Ureter (tissue), 1 donor: ENCODE measurements around the gene LPCAT3. TPM values are rescaled to one million over a fixed set of nuclear protein-coding genes. Genes with fewer than 3 reads are reported as not detected.
"Not testable (repeated sequence)": the region's sequence is repeated elsewhere in the genome, so short reads cannot be mapped to it uniquely, and the experiment has no call there.

Source experiments
- DNase-seq: peaks from one replicate; pipeline ENCODE4 v3.0.0-alpha.2; 2020; ENCODE audit warnings: low spot score
- total RNA-seq: library from RNA; stranded (reverse); gene quantifications from one replicate; pipeline ENCODE4 v1.2.4, GENCODE V29; 2023
- donor health status: DM: yes; HTN: yes; CAD: no.

LPCAT3 gene
- total RNA-seq, 1 donor from 2014 or later, result 95.9 TPM

DNA sequence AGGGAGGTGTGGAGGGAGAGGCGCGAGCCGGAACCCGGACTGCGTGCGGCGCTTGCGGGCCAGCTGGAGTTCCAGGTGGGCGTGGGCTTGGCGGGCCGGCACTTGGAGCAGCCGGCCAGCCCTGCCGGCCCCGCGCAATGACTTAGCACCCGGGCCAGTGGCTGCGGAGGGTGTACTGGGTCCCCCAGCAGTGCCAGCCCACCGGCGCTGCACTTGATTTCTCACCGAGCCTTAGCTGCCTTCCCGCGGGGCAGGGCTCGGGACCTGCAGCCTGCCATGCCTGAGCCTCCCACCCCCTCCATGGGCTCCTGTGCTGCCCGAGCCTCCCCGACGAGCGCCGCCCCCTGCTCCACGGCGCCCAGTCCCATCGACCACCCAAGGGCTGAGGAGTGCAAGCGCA lies 19.1 kb upstream of the LPCAT3 start:
- DNase-seq, result not testable (repeated sequence)

GRCh38 chr12:7035463-7035862 lies 17.2 kb upstream of the LPCAT3 start:
- DNase-seq, result no peak

DNA sequence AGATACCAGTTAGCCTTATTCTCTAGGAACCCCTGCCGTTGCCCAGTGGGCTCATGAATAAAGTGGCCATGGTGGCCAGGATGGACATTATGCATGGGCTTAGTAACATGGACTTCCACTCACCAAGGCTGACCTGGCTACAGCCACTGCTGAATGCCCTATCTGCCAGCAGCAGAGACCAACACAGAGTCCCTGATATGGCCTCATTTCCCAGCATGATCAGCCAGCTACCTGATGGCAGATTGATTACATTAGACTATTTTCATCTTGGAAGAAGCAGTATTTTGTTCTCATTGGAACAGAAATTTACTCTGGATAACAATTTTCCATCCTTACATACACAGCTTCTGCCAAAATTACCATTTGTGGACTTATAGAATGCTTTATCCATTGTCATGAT lies 16.2 kb upstream of the LPCAT3 start:
- DNase-seq, result no peak

- no peak for DNase-seq
These were observed 14.7 kb upstream of the LPCAT3 start for GRCh38 chr12:7032990-7033389.

- no peak for DNase-seq
These were observed 13.0 kb upstream of the LPCAT3 start for GRCh38 chr12:7031306-7031705.

GRCh38 chr12:7026854-7027253 lies 8.6 kb upstream of the LPCAT3 start:
- no peak for DNase-seq

GRCh38 chr12:7023114-7023513 lies 4.8 kb upstream of the LPCAT3 start:
- DNase-seq, result no peak

- no peak for DNase-seq
These were observed 3.7 kb upstream of the LPCAT3 start for GRCh38 chr12:7021956-7022355.

- DNase-seq, result no peak
These were observed 830 bp upstream of the LPCAT3 start for GRCh38 chr12:7019043-7019569.

DNA sequence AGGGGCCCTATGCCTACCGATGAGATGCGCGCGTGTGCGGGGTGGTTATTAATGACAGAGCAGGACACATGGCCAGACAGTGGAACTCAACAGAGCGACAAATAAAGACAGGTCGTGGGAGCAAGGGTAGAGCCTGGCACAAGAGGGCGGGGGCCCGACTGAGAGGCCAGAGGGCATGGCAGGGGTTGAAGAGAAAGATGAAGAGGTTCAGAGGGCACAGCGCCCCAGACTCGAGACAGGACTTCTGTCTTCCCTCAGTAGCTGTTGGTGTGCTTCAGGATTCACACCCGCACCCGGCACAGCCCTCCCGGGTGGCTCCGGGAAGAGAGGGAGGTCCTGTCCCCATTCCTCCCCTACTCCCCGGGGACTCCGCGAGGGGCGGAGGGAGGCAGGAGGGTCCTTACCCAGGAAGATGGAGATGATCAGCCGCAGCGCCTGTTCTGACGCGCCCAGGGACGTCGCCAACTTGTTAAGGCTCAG lies 366 bp downstream of the LPCAT3 start:
- DNase-seq, result no peak

GRCh38 chr12:7016958-7017571 lies 1.2 kb downstream of the LPCAT3 start:
- DNase-seq, result no peak

- no peak for DNase-seq
These were observed 2.5 kb downstream of the LPCAT3 start for GRCh38 chr12:7015555-7016370.

DNA sequence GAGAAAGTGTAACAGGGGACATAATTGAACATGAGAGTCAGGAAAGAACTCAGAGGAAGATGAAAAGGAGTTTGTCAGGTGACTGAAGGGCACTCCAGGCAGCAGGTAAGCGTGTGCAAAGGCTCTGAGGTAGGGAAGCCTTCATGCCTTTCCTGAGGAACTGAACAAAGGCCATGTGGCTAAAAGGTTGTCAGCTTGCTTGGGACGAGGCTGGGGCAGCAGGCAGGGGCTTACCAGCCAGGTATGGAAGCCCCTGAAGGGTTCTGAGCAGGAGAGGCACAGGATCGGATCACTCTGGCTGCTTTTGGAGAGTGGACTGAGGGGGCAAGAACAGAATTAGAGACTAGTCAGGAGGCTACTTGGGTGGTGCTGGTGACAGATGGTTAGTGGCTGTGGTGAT lies 5.2 kb downstream of the LPCAT3 start:
- DNase-seq, result no peak

DNA sequence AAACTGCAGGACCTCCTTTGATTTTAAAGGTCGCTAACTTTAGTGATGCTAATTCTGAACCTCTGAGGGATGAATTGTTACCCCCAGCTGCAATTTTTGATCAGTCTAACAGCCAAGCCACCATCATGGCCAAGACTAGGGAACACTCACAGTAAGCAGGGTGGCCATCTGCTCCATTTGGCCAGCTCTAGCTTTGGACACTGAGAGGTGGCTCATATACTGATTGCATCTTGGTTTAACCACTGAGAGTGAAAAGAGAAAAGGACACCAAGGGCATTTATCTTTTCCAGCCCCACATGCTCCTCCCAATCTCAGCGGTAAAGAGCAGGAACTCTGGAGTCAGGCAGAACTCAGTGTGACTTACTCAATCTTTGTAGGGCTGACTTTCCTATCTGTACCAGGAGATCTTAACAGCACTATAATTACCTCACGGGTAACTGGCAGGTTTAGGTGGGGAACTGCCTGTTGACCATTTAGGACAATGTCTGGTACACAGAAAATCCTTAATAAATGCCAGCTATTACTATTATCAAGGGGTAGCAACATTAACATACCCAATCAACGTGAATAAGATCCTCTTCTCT lies 6.2 kb downstream of the LPCAT3 start:
- DNase-seq, result no peak

GRCh38 chr12:7011398-7011797 lies 6.9 kb downstream of the LPCAT3 start:
- DNase-seq, result not testable (repeated sequence)

- no peak for DNase-seq
These were observed 8.8 kb downstream of the LPCAT3 start for GRCh38 chr12:7009512-7009911.

- no peak for DNase-seq
These were observed 9.4 kb downstream of the LPCAT3 start for GRCh38 chr12:7008864-7009263.

DNA sequence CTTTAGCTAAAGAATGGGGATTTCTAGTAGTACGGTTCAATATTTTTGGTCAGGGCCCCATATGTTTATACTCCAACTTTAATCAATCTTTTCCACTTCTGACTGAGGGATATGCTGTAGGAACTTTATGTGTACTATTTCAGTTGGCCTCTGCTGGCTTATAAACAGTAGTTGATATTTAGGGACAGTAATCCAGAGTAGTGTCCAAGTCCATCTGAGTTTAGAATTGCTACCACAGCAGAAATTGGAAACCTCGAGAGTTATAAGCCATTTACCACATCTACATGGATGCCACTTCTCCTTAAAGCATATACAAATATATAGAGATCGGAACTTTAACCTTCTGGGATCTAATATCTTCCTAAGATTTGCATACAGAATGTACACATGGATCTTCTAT lies 11.6 kb downstream of the LPCAT3 start:
- DNase-seq, result no peak

DNA sequence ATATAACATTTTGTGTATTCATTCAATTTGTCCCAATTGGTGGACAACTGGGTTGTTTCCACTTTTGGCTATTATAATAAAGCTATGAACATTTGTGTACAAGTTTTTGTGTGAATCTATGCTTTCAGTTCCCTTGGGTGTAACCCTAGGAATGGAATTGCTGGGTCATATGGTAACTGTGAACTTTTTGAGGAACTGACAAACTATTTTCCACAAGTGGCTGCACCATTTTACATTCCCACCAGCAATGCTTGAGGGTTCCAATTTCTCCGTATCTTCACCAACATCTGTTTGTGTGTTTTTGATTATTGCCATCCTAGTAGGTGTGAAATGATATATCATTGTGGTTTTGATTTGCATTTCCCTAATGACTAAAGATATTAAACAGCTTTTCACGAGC lies 13.0 kb downstream of the LPCAT3 start:
- DNase-seq, result no peak

- no peak for DNase-seq
These were observed 13.4 kb downstream of the LPCAT3 start for GRCh38 chr12:7004840-7005239.

DNA sequence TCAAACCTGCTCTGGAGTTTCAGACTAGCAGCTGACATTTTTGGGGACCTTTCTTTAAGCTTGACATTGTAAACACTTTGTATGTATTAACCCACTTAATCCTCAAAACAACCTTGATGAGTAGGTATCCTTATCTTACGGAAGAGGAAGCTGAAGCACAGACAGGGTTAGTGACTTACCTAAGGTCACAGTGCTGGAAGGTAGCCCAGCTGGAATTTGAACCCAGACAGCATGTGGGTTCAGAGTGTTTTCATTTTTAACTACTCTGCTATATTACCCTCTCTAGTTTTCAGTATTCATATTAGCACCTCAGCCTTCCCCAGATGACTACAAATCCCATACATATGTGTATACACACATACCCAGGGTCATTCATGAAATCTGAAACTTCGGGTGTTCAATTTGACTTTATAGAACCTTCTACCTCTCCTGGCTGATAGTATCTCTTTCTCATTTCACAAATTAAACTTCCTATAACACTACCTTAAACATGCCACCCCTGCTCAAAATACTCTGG lies 13.9 kb downstream of the LPCAT3 start:
- DNase-seq, result no peak

DNA sequence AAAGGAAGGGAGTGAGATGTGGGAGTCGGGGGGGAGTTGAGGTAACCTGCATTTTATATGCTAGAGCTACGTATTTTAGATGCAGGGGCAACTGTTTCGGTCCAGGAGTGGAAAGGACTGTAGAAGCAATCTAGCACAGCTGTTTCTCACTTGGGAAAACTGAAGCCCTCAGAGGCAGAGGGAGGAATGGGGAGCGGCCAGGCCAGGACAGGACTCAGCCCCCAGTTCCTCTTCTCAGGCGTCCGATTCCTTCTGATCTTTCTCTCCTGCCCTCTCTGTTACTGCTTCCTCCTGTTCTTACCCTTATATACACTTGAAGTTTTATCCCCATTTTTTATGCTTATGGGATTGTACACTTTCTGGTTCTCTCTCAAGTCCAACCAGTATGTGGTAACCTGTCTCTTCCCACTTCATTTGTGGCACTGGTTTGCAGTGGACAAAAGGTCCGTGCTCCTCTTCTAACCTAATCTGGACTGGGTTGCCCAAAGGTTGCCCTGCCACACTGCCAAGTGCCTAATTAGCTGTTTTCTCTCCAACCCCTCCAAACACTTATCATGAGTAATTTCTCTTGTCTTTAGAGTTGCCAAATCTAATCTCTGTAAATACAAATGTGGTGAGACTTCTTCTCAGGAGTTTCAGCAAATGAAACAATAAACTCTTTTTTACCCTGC lies 16.2 kb downstream of the LPCAT3 start:
- no peak for DNase-seq
